Aorta (tissue), 5 donors: ENCODE results near the gene MMAA. TPM values are rescaled to one million over a fixed set of nuclear protein-coding genes. Genes with fewer than 3 reads are reported as not detected.
"Not testable (repeated sequence)": the region's sequence is repeated elsewhere in the genome, so short reads cannot be mapped to it uniquely, and the experiment has no call there.

ENCODE experiments used
- ATAC-seq: fragments of 200-7000 bp; cut with Tn5 transposase; one replicate; pipeline ENCODE4 v1.9.1; 2022; ENCODE audit warnings: moderate library complexity; ENCODE audit not compliant: low FRiP score
- DNase-seq, 2 donors: peaks; one replicate each; pipeline ENCODE4 v3.0.0-alpha.2; 2020
- H3K27ac ChIP-seq, 2 donors: one replicate each; pipeline ENCODE4 v1.5.1; 2013; ENCODE audit warnings: low read length in 2 of 2, mild to moderate bottlenecking in 2 of 2, moderate library complexity in 2 of 2, control low read depth in 1 of 2, inconsistent platforms in 1 of 2, low read depth in 1 of 2
- H3K27me3 ChIP-seq, 2 donors: one replicate each; pipeline ENCODE4 v1.6.1; 2013; ENCODE audit warnings: control low read depth in 1 of 2, low read length in 1 of 2, mild to moderate bottlenecking in 1 of 2, moderate library complexity in 1 of 2; ENCODE audit not compliant: insufficient read depth in 2 of 2, control insufficient read depth in 1 of 2
- H3K36me3 ChIP-seq, 2 donors: one replicate each; pipeline ENCODE4 v1.6.1; 2013; ENCODE audit warnings: control low read depth in 1 of 2, low read length in 1 of 2, mild to moderate bottlenecking in 1 of 2; ENCODE audit not compliant: insufficient read depth in 2 of 2, control insufficient read depth in 1 of 2
- H3K4me1 ChIP-seq, 2 donors: one replicate each; pipeline ENCODE4 v1.6.1; 2013; ENCODE audit warnings: low read length in 2 of 2, control low read depth in 1 of 2, mild to moderate bottlenecking in 1 of 2, moderate library complexity in 1 of 2; ENCODE audit not compliant: insufficient read depth in 2 of 2, control insufficient read depth in 1 of 2
- H3K4me3 ChIP-seq, 2 donors: one replicate each; pipeline ENCODE4 v1.5.1; 2013; ENCODE audit warnings: low read length in 2 of 2, control low read depth in 1 of 2, mild to moderate bottlenecking in 1 of 2
- H3K9me3 ChIP-seq: one replicate; pipeline ENCODE4 v1.6.1; 2013; ENCODE audit warnings: mild to moderate bottlenecking, low read length; ENCODE audit not compliant: control insufficient read depth
- WGBS, 2 donors: extraction: QIAGEN DNeasy Blood & Tissue Kit; methylation state at CpG; one replicate each; pipeline ENCODE4 v1.1.7; 2013; 5-methylcytosine and 5-hydroxymethylcytosine counted together
- intact Hi-C, 2 donors: fragments of 100-400 bp; cut with DNase I; formaldehyde crosslinking; loops; one replicate each; pipeline versions ENCODE4 v1.14.2 to v1.15.0; 2022
- polyA plus RNA-seq, 2 donors: library from polyadenylated mRNA; stranded (reverse); fragments of 200-250 nt; gene quantifications; one replicate each; pipeline ENCODE4 v1.2.3, GENCODE V29; 2013
- total RNA-seq, 2 donors: library from RNA; stranded (reverse); fragmentation: NEBNext Ultra II Directional; extraction: Animal tissue kit (Norgen Biotek cat#: 25700); gene quantifications; one replicate each; pipeline ENCODE4 v1.2.1, GENCODE V29; 2021
- donor health status: healthy with polysubstance abuse.
- donor health status: Bipolar disorder and iron deficiency.
- donor health status: DM: no; HTN: no; CAD: no.
- donor health status: DM: no; HTN: no; CAD: no.
- donor health status: DM: yes; HTN: yes; CAD: no.

MMAA gene
- total and polyA plus RNA-seq, 4 donors: 1.6 to 10.2 (median 6.9) TPM

- 92 to 98% methylated on average over 1 of the region's 1 CpG for WGBS, 2 donors
- H3K9me3 ChIP-seq: no peaks in the 10 kb centered on the region
- no peaks in the 10 kb centered on the region for H3K4me1 ChIP-seq
- no peak overlapping the region for H3K27ac ChIP-seq
- no peak for ATAC-seq
- H3K4me3 ChIP-seq: no peak overlapping the region
- H3K36me3 ChIP-seq: no peaks in the 10 kb centered on the region
- H3K27me3 ChIP-seq: no peaks in the 10 kb centered on the region
- no peak for DNase-seq
- intact Hi-C loops: no loop called here
Observed at GRCh38 chr4:145681956-145682355, 62.8 kb downstream of the MMAA start.

DNA sequence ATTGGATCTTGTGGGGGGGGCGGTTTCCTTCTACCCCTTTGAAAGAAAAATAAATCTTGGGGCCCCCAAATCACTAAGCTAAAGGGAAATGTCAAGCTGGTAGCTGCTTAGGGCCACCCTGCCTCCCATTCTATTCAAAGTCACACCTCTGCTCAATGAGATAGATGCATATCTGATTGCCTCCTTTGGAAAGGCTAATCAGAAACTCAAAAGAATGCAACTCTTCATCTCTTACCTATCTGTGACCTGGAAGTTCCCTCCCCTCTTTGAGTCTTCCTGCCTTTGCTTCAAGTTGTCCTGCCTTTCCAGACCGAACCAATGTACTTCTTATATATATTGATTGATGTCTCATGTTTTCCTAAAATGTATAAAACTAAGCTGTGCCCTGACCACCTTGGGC, 67.8 kb downstream of the MMAA start:
- ATAC-seq (no peak), DNase-seq (no peak)
- intact Hi-C loops: no loop called here
- no peaks in the 10 kb centered on the region for H3K36me3 ChIP-seq
- WGBS, 2 donors: 52 to 61% methylated on average over 2 of the region's 2 CpGs
- no peaks in the 10 kb centered on the region for H3K4me1 ChIP-seq
- H3K27me3 ChIP-seq: no peaks in the 10 kb centered on the region
- H3K9me3 ChIP-seq: no peaks in the 10 kb centered on the region
- no peak overlapping the region for H3K4me3 ChIP-seq
- no peak overlapping the region for H3K27ac ChIP-seq

DNA sequence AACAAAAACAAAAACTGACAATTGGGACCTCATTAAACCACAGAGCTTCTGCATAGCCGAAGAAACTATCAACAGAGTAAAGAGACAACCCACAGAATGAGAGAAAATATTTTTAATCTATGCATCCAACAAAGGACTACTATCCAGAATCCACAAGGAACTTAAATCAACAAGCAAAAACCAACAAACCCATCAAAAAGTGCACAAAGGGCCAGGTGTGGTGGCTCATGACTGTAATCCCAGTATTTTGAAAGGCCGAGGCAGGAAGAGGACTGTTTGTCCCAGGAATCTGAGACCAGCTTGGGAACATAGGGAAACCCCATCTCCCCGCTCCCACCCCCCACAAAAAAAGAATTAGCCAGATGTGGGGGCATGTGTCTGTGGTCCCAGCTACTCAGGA, 71.4 kb downstream of the MMAA start:
- Histone ChIP-seq H3K27me3 (no peaks in the 10 kb centered on the region), H3K36me3 (no peaks in the 10 kb centered on the region), H3K4me3 (no peak overlapping the region), H3K4me1 (no peaks in the 10 kb centered on the region), H3K9me3 (no peaks in the 10 kb centered on the region), H3K27ac (no peak overlapping the region)
- WGBS, 2 donors: 91 to 94% methylated on average over 3 of the region's 3 CpGs
- intact Hi-C loops: no loop called here
- no peak for ATAC-seq
- no peak for DNase-seq

GRCh38 chr4:145691416-145691815, 72.2 kb downstream of the MMAA start:
- 80 to 90% methylated on average over 2 of the region's 2 CpGs for WGBS, 2 donors

DNA sequence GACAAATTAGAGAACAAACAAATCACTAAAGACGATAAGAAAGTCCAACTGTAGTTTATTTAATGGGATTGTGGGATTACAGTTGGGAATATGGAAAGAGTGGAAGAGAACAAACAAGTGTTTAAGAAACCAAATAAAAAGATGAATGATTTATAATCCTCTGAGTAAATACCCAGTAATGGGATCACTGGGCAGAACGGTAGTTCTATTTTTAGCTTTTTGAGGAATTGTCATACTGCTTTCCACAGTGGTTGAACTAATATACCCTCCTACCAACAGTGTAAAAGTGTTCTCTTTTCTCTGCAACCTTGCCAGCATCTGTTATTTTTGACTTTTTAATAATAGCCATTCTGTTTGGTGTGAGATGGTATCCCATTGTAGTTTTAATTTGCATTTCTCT, 75.7 kb downstream of the MMAA start:
- intact Hi-C loops: no loop called here
- Histone ChIP-seq H3K36me3 (no peaks in the 10 kb centered on the region), H3K9me3 (no peaks in the 10 kb centered on the region), H3K4me3 (no peak overlapping the region), H3K4me1 (no peaks in the 10 kb centered on the region), H3K27ac (no peak overlapping the region), H3K27me3 (no peaks in the 10 kb centered on the region)
- DNase-seq (no peak), ATAC-seq (no peak)
- 14 to 16% methylated on average over 2 of the region's 2 CpGs for WGBS, 2 donors

More at GRCh38 chr4:145691416-145691815, 72.2 kb downstream of the MMAA start:
- H3K4me3 ChIP-seq, H3K27ac ChIP-seq, intact Hi-C loops, H3K27me3 ChIP-seq, H3K36me3 ChIP-seq, ATAC-seq, H3K4me1 ChIP-seq, DNase-seq, H3K9me3 ChIP-seq: not testable (repeated sequence)

DNA sequence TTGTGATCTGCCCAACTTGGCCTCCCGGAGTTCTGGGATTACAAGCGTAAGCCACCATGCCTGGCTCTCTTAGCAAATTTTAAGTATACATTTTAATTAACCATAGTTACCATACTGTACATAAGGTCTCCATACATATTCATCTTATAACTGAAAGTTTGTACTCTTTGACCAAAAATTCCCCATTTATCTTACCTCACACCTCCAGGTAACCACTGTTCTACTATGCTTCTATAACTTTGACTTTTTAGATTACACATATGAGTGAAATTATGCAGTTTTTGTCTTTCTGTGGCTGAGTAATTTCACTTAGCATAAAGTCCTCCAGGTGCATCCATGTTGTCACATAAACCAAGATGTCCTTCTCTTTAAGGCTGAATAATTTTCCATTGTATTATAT, 78.1 kb downstream of the MMAA start:
- Histone ChIP-seq H3K4me1 (no peaks in the 10 kb centered on the region), H3K4me3 (no peak overlapping the region), H3K27ac (no peak overlapping the region), H3K9me3 (no peaks in the 10 kb centered on the region), H3K36me3 (no peaks in the 10 kb centered on the region), H3K27me3 (no peaks in the 10 kb centered on the region)
- intact Hi-C loops: no loop called here
- WGBS, 2 donors: 95 to 100% methylated on average over 2 of the region's 2 CpGs
- no peak for ATAC-seq
- DNase-seq: no peak

GRCh38 chr4:145698507-145698906, 79.3 kb downstream of the MMAA start:
- no peaks in the 10 kb centered on the region for H3K27me3 ChIP-seq
- H3K27ac ChIP-seq: no peak overlapping the region
- H3K9me3 ChIP-seq: no peaks in the 10 kb centered on the region
- H3K36me3 ChIP-seq: no peaks in the 10 kb centered on the region
- intact Hi-C loops: no loop called here
- H3K4me3 ChIP-seq: no peak overlapping the region
- ATAC-seq (no peak), DNase-seq (no peak)
- H3K4me1 ChIP-seq: no peaks in the 10 kb centered on the region
- 93 to 97% methylated on average over 2 of the region's 2 CpGs for WGBS, 2 donors

DNA sequence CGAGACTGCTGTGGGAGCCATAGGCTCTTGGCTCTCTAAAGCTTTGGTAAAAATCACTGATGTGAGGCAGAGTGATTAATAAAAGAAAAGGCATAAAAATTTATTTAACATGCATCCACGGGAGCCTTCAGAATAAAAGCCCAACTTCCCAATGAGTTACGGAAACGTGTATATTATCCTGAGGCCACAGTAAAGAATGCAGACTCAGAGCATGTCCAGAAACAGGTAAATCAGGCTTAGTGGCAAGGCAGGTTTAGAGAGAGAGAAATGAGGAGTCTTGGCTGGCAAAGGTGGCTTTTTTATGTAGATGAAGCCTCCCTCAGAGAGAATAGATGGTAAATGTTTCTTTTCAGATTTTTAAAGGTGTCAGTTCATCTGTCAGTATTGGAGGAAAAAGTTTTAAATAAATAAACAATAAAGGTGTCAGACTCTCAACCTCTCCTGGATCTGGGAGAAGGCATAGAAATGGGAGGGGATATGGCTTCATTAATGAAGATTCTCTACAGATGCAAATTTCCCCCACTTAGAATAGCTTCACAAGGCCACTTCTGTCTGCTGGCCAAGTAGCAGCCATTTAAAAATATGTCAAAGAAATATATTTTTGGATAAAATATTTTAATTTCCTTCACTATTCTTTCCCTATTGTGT, 84.8 kb downstream of the MMAA start:
- Histone ChIP-seq H3K36me3 (no peaks in the 10 kb centered on the region), H3K27me3 (no peaks in the 10 kb centered on the region), H3K27ac (no peak overlapping the region), H3K4me1 (no peaks in the 10 kb centered on the region), H3K9me3 (no peaks in the 10 kb centered on the region), H3K4me3 (no peak overlapping the region)
- ATAC-seq (no peak), DNase-seq (no peak)
- intact Hi-C loops: no loop called here
- 75 to 79% methylated on average over 4 of the region's 4 CpGs for WGBS, 2 donors

- Histone ChIP-seq H3K36me3 (no peaks in the 10 kb centered on the region), H3K4me3 (no peak overlapping the region), H3K4me1 (no peaks in the 10 kb centered on the region), H3K27ac (no peak overlapping the region), H3K9me3 (peaks cover 3% of the 10 kb centered on the region), H3K27me3 (no peaks in the 10 kb centered on the region)
- 88 to 95% methylated on average over 1 of the region's 1 CpG for WGBS, 2 donors
- intact Hi-C loops: no loop called here
- ATAC-seq: no peak
- no peak for DNase-seq
Observed at GRCh38 chr4:145709336-145709735, 90.2 kb downstream of the MMAA start.
